Testis (tissue), 3 donors: ENCODE results near the gene SPATA13. TPM values are rescaled to one million over a fixed set of nuclear protein-coding genes. Genes with fewer than 3 reads are reported as not detected.

Source experiments
- DNase-seq: peaks from one replicate; pipeline ENCODE4 v3.0.0-alpha.2; 2019
- H3K27ac ChIP-seq, 2 donors: fragments of 200-600 bp; sonication (generic); one replicate each; pipeline ENCODE4 v1.5.1; 2019
- H3K27me3 ChIP-seq: fragments of 200-600 bp; sonication (generic); one replicate; pipeline ENCODE4 v1.5.1; 2019
- H3K36me3 ChIP-seq: fragments of 200-600 bp; sonication (generic); one replicate; pipeline ENCODE4 v1.5.1; 2017; ENCODE audit warnings: low read depth; ENCODE audit errors: missing control alignments
- H3K4me1 ChIP-seq: fragments of 200-600 bp; sonication (generic); one replicate; pipeline ENCODE4 v1.5.1; 2019
- H3K4me3 ChIP-seq, 2 donors: fragments of 200-600 bp; sonication (generic); one replicate each; pipeline ENCODE4 v1.5.1; 2017 to 2019
- H3K9me3 ChIP-seq: fragments of 200-600 bp; sonication (generic); one replicate; pipeline ENCODE4 v1.5.1; 2017
- CTCF ChIP-seq, 3 experiments: fragments of 450-650 bp in 2 of 3; fragments of 200-600 bp in 1 of 3; sonication (generic) in 1 of 3; IDR thresholded peaks; one replicate each; pipeline ENCODE4 v1.5.1; 2016 to 2019; ENCODE audit warnings: antibody characterized with exemption in 3 of 3, mild to moderate bottlenecking in 2 of 3, moderate library complexity in 1 of 3
- POLR2A ChIP-seq: fragments of 450-650 bp; IDR thresholded peaks from one replicate; pipeline ENCODE4 v1.6.1; 2017; ENCODE audit warnings: antibody characterized with exemption, mild to moderate bottlenecking, moderate library complexity
- WGBS, 2 donors: methylation state at CpG; one replicate each; pipeline ENCODE4 v1.1.5; 2018; 5-methylcytosine and 5-hydroxymethylcytosine counted together
- intact Hi-C: fragments of 100-400 bp; cut with DNase I; formaldehyde crosslinking; loops from one replicate; pipeline ENCODE4 v1.15.1; 2023; ENCODE audit warnings: low total_unique reads
- polyA plus RNA-seq: library from polyadenylated mRNA; stranded (reverse); fragments of 350-450 nt; fragmentation: Illumina TruSeq; extraction: RNeasy Lipid Tissue Mini Kit (QIAGEN cat#74804); gene quantifications from one replicate; pipeline ENCODE4 v1.2.3, GENCODE V29; 2014; ENCODE audit warnings: low read depth, low replicate concordance; ENCODE audit not compliant: insufficient read depth
- total RNA-seq, 2 donors: library from RNA; depleted of rRNA; stranded (reverse); fragments of >200 nt; gene quantifications; one replicate each; pipeline ENCODE4 v1.2.3, GENCODE V29; 2016

The SPATA13 gene
- total and polyA plus RNA-seq, 3 donors from 2014 or later = 12.9 to 35.6 (median 30.6) TPM

- intact Hi-C loops = no loop called here
- TF ChIP-seq POLR2A (no peak), CTCF (IDR thresholded peaks at IDR 0.05) (no peak)
- no peaks in the 10 kb centered on the region for H3K9me3 ChIP-seq
- peak overlapping the region; percentile 29 to 48 for H3K4me3 ChIP-seq
- DNase-seq = peak; percentile 83
- WGBS, 2 donors = 44 to 63% methylated on average over 15 to 18 of the region's 18 CpGs
- no peaks in the 10 kb centered on the region for H3K27me3 ChIP-seq
- no peaks in the 10 kb centered on the region for H3K36me3 ChIP-seq
- peak overlapping the region; percentile 86 to 87 for H3K27ac ChIP-seq
- peaks cover 37% of the 10 kb centered on the region for H3K4me1 ChIP-seq
Measured at GRCh38 chr13:24272452-24273161, 112.1 kb downstream of the SPATA13 start.

GRCh38 chr13:24273926-24274325 is 113.4 kb downstream of the SPATA13 start:
- no peak for DNase-seq
- H3K27me3 ChIP-seq = no peaks in the 10 kb centered on the region
- H3K36me3 ChIP-seq = no peaks in the 10 kb centered on the region
- peaks cover 37% of the 10 kb centered on the region for H3K4me1 ChIP-seq
- H3K4me3 ChIP-seq = no peak overlapping the region
- TF ChIP-seq CTCF (IDR thresholded peaks at IDR 0.05) (no peak), POLR2A (no peak)
- 81 to 85% methylated on average over 7 of the region's 7 CpGs for WGBS, 2 donors
- intact Hi-C loops = no loop called here
- H3K27ac ChIP-seq = peak overlapping the region in 1 of 2 donors; percentile 87
- H3K9me3 ChIP-seq = no peaks in the 10 kb centered on the region

DNA sequence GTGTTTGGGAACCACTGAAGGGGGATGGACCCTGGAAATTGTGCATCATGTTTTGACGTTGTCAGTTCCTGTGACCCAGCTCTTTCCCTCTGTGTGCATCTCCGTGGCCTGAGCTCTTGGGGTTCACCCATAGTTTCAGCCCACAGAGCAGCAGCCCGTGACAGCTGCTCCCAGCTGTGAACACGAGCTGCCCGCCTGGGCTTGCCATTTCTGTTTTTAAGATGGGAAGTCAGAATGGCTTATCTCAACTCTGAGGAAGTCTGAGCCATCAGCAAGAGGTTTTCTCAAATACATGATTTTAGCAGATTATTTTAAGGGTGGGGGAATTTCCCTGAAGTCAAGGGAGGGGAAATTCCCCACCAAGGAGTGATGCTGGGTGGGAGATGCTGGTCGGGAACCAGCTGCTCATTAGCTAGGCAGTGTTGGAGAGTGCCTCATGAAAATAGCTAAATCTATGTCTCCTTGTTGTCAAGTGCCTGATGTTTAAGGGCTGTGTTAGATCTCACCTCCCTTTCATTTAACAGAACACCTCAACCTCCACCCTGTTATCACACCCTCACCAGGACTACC is 114.0 kb downstream of the SPATA13 start:
- intact Hi-C loops = no loop called here
- H3K27me3 ChIP-seq = no peaks in the 10 kb centered on the region
- TF ChIP-seq POLR2A = no peak
- no peak for TF ChIP-seq CTCF (IDR thresholded peaks at IDR 0.05)
- H3K36me3 ChIP-seq = no peaks in the 10 kb centered on the region
- no peak overlapping the region for H3K4me3 ChIP-seq
- H3K4me1 ChIP-seq = peaks cover 37% of the 10 kb centered on the region
- DNase-seq = peak; percentile 53
- no peaks in the 10 kb centered on the region for H3K9me3 ChIP-seq
- 50 to 65% methylated on average over 6 of the region's 6 CpGs for WGBS, 2 donors
- H3K27ac ChIP-seq = peak overlapping the region in 1 of 2 donors; percentile 87

GRCh38 chr13:24275041-24275440 is 114.5 kb downstream of the SPATA13 start:
- intact Hi-C loops = no loop called here
- no peak overlapping the region for H3K4me3 ChIP-seq
- no peaks in the 10 kb centered on the region for H3K27me3 ChIP-seq
- peaks cover 36% of the 10 kb centered on the region for H3K4me1 ChIP-seq
- H3K27ac ChIP-seq = peak overlapping the region in 1 of 2 donors; percentile 87
- no peak for DNase-seq
- H3K36me3 ChIP-seq = no peaks in the 10 kb centered on the region
- no peaks in the 10 kb centered on the region for H3K9me3 ChIP-seq
- TF ChIP-seq CTCF (IDR thresholded peaks at IDR 0.05) = no peak

GRCh38 chr13:24276306-24276705 is 115.8 kb downstream of the SPATA13 start:
- TF ChIP-seq CTCF (IDR thresholded peaks at IDR 0.05) (no peak), POLR2A (no peak)
- intact Hi-C loops = no loop called here
- Histone ChIP-seq H3K4me3 (no peak overlapping the region), H3K27me3 (no peaks in the 10 kb centered on the region), H3K9me3 (no peaks in the 10 kb centered on the region), H3K27ac (no peak overlapping the region), H3K36me3 (no peaks in the 10 kb centered on the region), H3K4me1 (peaks cover 43% of the 10 kb centered on the region)
- 77 to 88% methylated on average over 2 of the region's 2 CpGs for WGBS, 2 donors
- DNase-seq = no peak
